H9 (cell line): ENCODE measurements around the gene CTR9. TPM values are rescaled to one million over a fixed set of nuclear protein-coding genes. Genes with fewer than 3 reads are reported as not detected.

Source experiments
- DNase-seq: peaks from one replicate; pipeline ENCODE4 v3.0.0-alpha.2; 2017
- H2AFZ ChIP-seq: one replicate; pipeline ENCODE4 v1.6.1; 2013; ENCODE audit warnings: mild to moderate bottlenecking, low read length, control low read depth, moderate library complexity
- H2AK5ac ChIP-seq: 2 replicates; pipeline ENCODE4 v1.6.1; 2013; ENCODE audit warnings: low read length, control low read depth, mixed read lengths; ENCODE audit not compliant: insufficient read length
- H2BK120ac ChIP-seq: one replicate; pipeline ENCODE4 v1.6.1; 2013; ENCODE audit warnings: low read depth, mild to moderate bottlenecking, low read length, control low read depth, inconsistent platforms; ENCODE audit not compliant: poor library complexity, severe bottlenecking
- H2BK12ac ChIP-seq: 2 replicates; pipeline ENCODE4 v1.6.1; 2013; ENCODE audit warnings: low read length, control low read depth, mixed read lengths, low read depth; ENCODE audit not compliant: insufficient read length
- H2BK15ac ChIP-seq: 2 replicates; pipeline ENCODE4 v1.6.1; 2013; ENCODE audit warnings: low read depth, low read length, control low read depth
- H2BK20ac ChIP-seq: one replicate; pipeline ENCODE4 v1.6.1; 2013; ENCODE audit warnings: low read depth, mild to moderate bottlenecking, low read length, control low read depth, inconsistent platforms; ENCODE audit not compliant: poor library complexity, severe bottlenecking
- H2BK5ac ChIP-seq: 2 replicates; pipeline ENCODE4 v1.6.1; 2013; ENCODE audit warnings: low read length, control low read depth, mixed read lengths; ENCODE audit not compliant: insufficient read length
- H3K14ac ChIP-seq: 2 replicates; pipeline ENCODE4 v1.6.1; 2013; ENCODE audit warnings: low read length, control low read depth; ENCODE audit not compliant: insufficient read depth
- H3K18ac ChIP-seq: 2 replicates; pipeline ENCODE4 v1.6.1; 2013; ENCODE audit warnings: low read depth, mild to moderate bottlenecking, mixed read lengths, low read length, control low read depth; ENCODE audit not compliant: insufficient read length
- H3K23ac ChIP-seq: 2 replicates; pipeline ENCODE4 v1.6.1; 2013; ENCODE audit warnings: low read length, control low read depth, mixed read lengths, low read depth; ENCODE audit not compliant: insufficient read length
- H3K23me2 ChIP-seq: 2 replicates; pipeline ENCODE4 v1.6.1; 2013; ENCODE audit warnings: low read depth, mild to moderate bottlenecking, mixed read lengths, low read length, control low read depth; ENCODE audit not compliant: insufficient read length, poor library complexity, severe bottlenecking
- H3K27ac ChIP-seq: 2 replicates; pipeline ENCODE4 v1.5.1; 2013; ENCODE audit warnings: low read length, control low read depth, mixed read lengths, low read depth; ENCODE audit not compliant: insufficient read length
- H3K27me3 ChIP-seq: 2 replicates; pipeline ENCODE4 v1.6.1; 2013; ENCODE audit warnings: low read length, control low read depth, inconsistent platforms; ENCODE audit not compliant: insufficient read depth
- H3K4ac ChIP-seq: 2 replicates; pipeline ENCODE4 v1.6.1; 2013; ENCODE audit warnings: low read depth, mild to moderate bottlenecking, control low read depth, inconsistent platforms, low read length, moderate library complexity
- H3K4me1 ChIP-seq: 2 replicates; pipeline ENCODE4 v1.6.1; 2013; ENCODE audit warnings: low read length, control low read depth, inconsistent platforms; ENCODE audit not compliant: insufficient read depth
- H3K4me2 ChIP-seq: 2 replicates; pipeline ENCODE4 v1.6.1; 2013; ENCODE audit warnings: low read length, control low read depth, mixed read lengths; ENCODE audit not compliant: insufficient read length, insufficient read depth
- H3K56ac ChIP-seq: 2 replicates; pipeline ENCODE4 v1.6.1; 2013; ENCODE audit warnings: low read depth, mild to moderate bottlenecking, mixed read lengths, low read length, control low read depth; ENCODE audit not compliant: insufficient read length
- H3K79me1 ChIP-seq: 2 replicates; pipeline ENCODE4 v1.6.1; 2013; ENCODE audit warnings: low read depth, mild to moderate bottlenecking, moderate library complexity, low read length, control low read depth, inconsistent platforms; ENCODE audit not compliant: insufficient read depth, poor library complexity, severe bottlenecking
- H3K79me2 ChIP-seq: 2 replicates; pipeline ENCODE4 v1.6.1; 2013; ENCODE audit warnings: low read length, control low read depth, inconsistent platforms; ENCODE audit not compliant: insufficient read depth
- H3K9ac ChIP-seq: 2 replicates; pipeline ENCODE4 v1.6.1; 2013; ENCODE audit warnings: low read length, control low read depth, mixed read lengths; ENCODE audit not compliant: insufficient read length; ENCODE audit errors: extremely low read depth
- H3K9me3 ChIP-seq: one replicate; pipeline ENCODE4 v1.6.1; 2013; ENCODE audit warnings: low read depth, low read length, inconsistent platforms; ENCODE audit not compliant: control insufficient read depth
- H3T11ph ChIP-seq: one replicate; pipeline ENCODE4 v1.6.1; 2013; ENCODE audit warnings: mild to moderate bottlenecking, low read length, control low read depth, inconsistent platforms
- H4K20me1 ChIP-seq: one replicate; pipeline ENCODE4 v1.6.1; 2013; ENCODE audit not compliant: control insufficient read depth, insufficient read length, insufficient read depth
- H4K5ac ChIP-seq: 2 replicates; pipeline ENCODE4 v1.6.1; 2013; ENCODE audit warnings: low read depth, mild to moderate bottlenecking, mixed read lengths, low read length, control low read depth; ENCODE audit not compliant: insufficient read length
- H4K8ac ChIP-seq: replicated peaks from 2 replicates; pipeline ENCODE4 v1.6.1; 2013; ENCODE audit warnings: low read length, control low read depth, mixed read lengths, low read depth; ENCODE audit not compliant: insufficient read length
- H4K91ac ChIP-seq: 2 replicates; pipeline ENCODE4 v1.6.1; 2013; ENCODE audit warnings: low read depth, mild to moderate bottlenecking, moderate library complexity, mixed read lengths, low read length, control low read depth; ENCODE audit not compliant: insufficient read length
- H3K27ac Mint-ChIP-seq, 3 experiments: 2 replicates in 2 of 3; 3 replicates in 1 of 3; pipeline ENCODE4 v1.8.0; 2020 to 2021; ENCODE audit warnings: mixed read lengths in 3 of 3, mild to moderate bottlenecking in 1 of 3, moderate library complexity in 1 of 3
- H3K27me3 Mint-ChIP-seq: 2 replicates; pipeline ENCODE4 v1.8.0; 2021; ENCODE audit warnings: low read depth, mild to moderate bottlenecking, moderate library complexity, mixed read lengths
- H3K36me3 Mint-ChIP-seq, 3 experiments: 2 replicates in 2 of 3; 3 replicates in 1 of 3; pipeline ENCODE4 v1.8.0; 2020 to 2021; ENCODE audit warnings: low read depth in 3 of 3, mixed read lengths in 3 of 3; ENCODE audit not compliant: insufficient read depth in 1 of 3
- H3K4me1 Mint-ChIP-seq, 2 experiments: 2 replicates each; pipeline ENCODE4 v1.8.0; 2020; ENCODE audit warnings: mixed read lengths in 2 of 2
- H3K4me3 Mint-ChIP-seq, 2 experiments: 2 replicates in 1 of 2; 3 replicates in 1 of 2; pipeline ENCODE4 v1.8.0; 2020 to 2021; ENCODE audit warnings: mild to moderate bottlenecking in 2 of 2, mixed read lengths in 2 of 2, moderate library complexity in 1 of 2
- H3K9me3 Mint-ChIP-seq, 2 experiments: 2 replicates in 1 of 2; 3 replicates in 1 of 2; pipeline ENCODE4 v1.8.0; 2020; ENCODE audit warnings: mild to moderate bottlenecking in 2 of 2, mixed read lengths in 2 of 2, moderate library complexity in 1 of 2
- WGBS: extraction: QIAGEN DNeasy Blood & Tissue Kit; methylation state at CpG from one replicate; pipeline ENCODE4 v1.1.7; 2013; ENCODE audit warnings: missing lambda C conversion rate, low lambda C conversion rate, mixed read lengths; ENCODE audit not compliant: insufficient read length; ENCODE audit errors: extremely low coverage; 5-methylcytosine and 5-hydroxymethylcytosine counted together
- total RNA-seq: library from RNA; stranded (reverse); gene quantifications from 2 replicates; pipeline ENCODE4 v1.2.1, GENCODE V29; 2021
- TF ChIP-seq, protein P1 (sequence below): fragments of 200-600 bp; sonication (generic); conservative IDR thresholded peaks from 3 replicates; pipeline ENCODE4 v1.8.0; 2021; ENCODE audit warnings: antibody characterized with exemption, mild to moderate bottlenecking

The CTR9 gene
- total RNA-seq, 1 experiment from 2014 or later: 37.5 TPM

DNA sequence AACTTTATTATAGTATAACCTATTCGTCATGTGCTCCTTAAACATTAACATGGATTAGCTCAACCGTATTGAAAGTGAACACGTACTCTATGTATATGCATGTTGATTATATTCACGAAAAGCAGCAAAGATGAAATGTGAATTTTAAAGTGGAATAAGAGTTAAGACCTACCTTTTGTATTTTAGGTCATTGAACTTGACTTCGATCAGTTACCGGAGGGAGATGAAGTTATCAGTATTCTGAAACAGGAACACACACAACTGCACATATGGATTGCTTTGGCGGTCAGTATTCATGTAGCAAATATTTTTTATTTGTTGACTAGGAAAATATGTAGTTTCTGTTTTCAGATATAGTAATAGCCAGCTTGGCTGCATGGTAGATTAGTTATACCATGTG is 1.4 kb downstream of the CTR9 start:
- Histone ChIP-seq H3K23ac (no peak overlapping the region), H3K79me1 (no peaks in the 10 kb centered on the region), H3K4me1 (no peaks in the 10 kb centered on the region), H4K5ac (no peak overlapping the region), H4K20me1 (no peaks in the 10 kb centered on the region), H3K23me2 (peaks cover 5% of the 10 kb centered on the region), H2AK5ac (no peak overlapping the region), H2AFZ (no peak overlapping the region), H2BK120ac (no peak overlapping the region), H3T11ph (no peak overlapping the region), H3K4me2 (peak overlapping the region; percentile 83), H3K27ac (no peak overlapping the region), H2BK20ac (no peak overlapping the region), H2BK15ac (no peak overlapping the region), H4K8ac (no peak overlapping the region), H3K79me2 (no peaks in the 10 kb centered on the region; the same call in 1 of the 2 replicates), H3K9ac (no peak overlapping the region), H2BK5ac (no peak overlapping the region), H2BK12ac (no peak overlapping the region), H3K4ac (no peak overlapping the region), H4K91ac (no peak overlapping the region), H3K56ac (no peak overlapping the region), H3K9me3 (no peaks in the 10 kb centered on the region), H3K18ac (no peak overlapping the region), H3K27me3 (no peaks in the 10 kb centered on the region), H3K14ac (no peak overlapping the region)
- WGBS: no CpG with 5 or more reads among the region's 7 CpGs
- TF ChIP-seq, protein P1, sequence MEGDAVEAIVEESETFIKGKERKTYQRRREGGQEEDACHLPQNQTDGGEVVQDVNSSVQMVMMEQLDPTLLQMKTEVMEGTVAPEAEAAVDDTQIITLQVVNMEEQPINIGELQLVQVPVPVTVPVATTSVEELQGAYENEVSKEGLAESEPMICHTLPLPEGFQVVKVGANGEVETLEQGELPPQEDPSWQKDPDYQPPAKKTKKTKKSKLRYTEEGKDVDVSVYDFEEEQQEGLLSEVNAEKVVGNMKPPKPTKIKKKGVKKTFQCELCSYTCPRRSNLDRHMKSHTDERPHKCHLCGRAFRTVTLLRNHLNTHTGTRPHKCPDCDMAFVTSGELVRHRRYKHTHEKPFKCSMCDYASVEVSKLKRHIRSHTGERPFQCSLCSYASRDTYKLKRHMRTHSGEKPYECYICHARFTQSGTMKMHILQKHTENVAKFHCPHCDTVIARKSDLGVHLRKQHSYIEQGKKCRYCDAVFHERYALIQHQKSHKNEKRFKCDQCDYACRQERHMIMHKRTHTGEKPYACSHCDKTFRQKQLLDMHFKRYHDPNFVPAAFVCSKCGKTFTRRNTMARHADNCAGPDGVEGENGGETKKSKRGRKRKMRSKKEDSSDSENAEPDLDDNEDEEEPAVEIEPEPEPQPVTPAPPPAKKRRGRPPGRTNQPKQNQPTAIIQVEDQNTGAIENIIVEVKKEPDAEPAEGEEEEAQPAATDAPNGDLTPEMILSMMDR: no peak
- Mint-ChIP-seq H3K27me3 (no peaks in the 10 kb centered on the region), H3K36me3 (peaks cover 4 to 22% (median 16%) of the 10 kb centered on the region in 3 experiments; a peak in 6 of 7 replicates), H3K9me3 (no peaks in the 10 kb centered on the region), H3K4me3 (peak overlapping the region; percentile 94 to 97; a peak in 3 of 5 replicates), H3K27ac (no peak overlapping the region), H3K4me1 (peaks cover 8 to 10% of the 10 kb centered on the region in 2 experiments)
- no peak for DNase-seq
